ENCODE measurements around the gene VAMP3.
A peak's percentile ranks its signal among the peaks of the same experiment; 100 is the strongest.

The VAMP3 gene

DNA sequence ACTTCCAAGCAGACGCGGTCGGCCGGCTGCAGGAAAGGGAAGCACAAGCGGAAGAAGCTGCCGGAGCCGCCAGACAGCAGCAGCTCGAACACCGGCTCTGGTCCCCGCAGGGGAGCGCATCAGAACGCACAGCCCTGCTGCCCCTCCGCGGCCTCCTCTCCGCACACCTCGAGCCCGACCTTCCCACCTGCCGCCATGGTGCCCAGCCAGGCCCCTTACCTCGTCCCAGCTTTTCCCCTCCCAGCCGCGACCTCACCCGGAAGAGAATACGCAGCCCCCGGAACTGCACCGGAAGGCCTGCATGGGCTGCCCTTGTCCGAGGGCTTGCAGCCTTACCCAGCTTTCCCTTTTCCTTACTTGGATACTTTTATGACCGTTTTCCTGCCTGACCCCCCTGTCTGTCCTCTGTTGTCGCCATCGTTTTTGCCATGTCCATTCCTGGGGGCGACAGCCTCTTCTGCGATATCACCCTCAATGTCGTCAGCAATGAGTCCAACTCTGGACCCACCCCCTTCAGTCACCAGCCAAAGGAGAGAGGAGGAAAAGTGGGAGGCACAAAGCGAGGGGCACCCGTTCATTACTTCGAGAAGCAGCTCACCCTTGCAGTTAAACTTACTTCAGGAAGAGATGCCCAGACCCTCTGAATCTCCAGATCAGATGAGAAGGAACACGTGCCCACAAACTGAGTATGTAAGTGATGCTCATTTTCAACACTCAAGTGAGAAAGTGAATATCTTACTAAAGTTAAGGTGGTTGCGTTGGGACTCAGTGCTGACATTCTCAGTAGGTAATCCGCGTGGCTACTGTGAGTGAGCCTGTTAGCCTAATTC, 56.2 kb downstream of the VAMP3 start:
- Histone ChIP-seq H3K27ac (ENCODE audit: low read depth, low read length) (no peak overlapping the region), H3K4me1 (ENCODE audit: control insufficient read depth in 5 of 5, insufficient read depth in 5 of 5, low read length in 5 of 5) (no peaks in the 10 kb centered on the region), H3K27me3 (ENCODE audit: control insufficient read depth in 5 of 5, insufficient read depth in 4 of 5, low read length in 5 of 5) (no peaks in the 10 kb centered on the region), H3K9me3 (ENCODE audit: control insufficient read depth in 5 of 5, low read length in 5 of 5) (no peaks in the 10 kb centered on the region), H3K9ac (ENCODE audit: low read length in 5 of 5) (no peak overlapping the region), H3K36me3 (ENCODE audit: control insufficient read depth in 5 of 5, insufficient read depth in 5 of 5, low read length in 5 of 5) (peaks cover 54 to 90% (median 76%) of the 10 kb centered on the region in 5 donors), H3K4me3 (ENCODE audit: low read depth in 1 of 5, low read length in 5 of 5) (peak overlapping the region in 2 of 5 donors; percentile 23 to 35)

All from subcutaneous abdominal adipose tissue (tissue), 5 donors.